Kidney capillary endothelial cell (primary cell): ENCODE results near the gene PARD6G.

Experiments
- DNase-seq: peaks from one replicate; pipeline ENCODE4 v3.0.0-alpha.2; 2018; ENCODE audit warnings: low spot score

PARD6G gene

DNA sequence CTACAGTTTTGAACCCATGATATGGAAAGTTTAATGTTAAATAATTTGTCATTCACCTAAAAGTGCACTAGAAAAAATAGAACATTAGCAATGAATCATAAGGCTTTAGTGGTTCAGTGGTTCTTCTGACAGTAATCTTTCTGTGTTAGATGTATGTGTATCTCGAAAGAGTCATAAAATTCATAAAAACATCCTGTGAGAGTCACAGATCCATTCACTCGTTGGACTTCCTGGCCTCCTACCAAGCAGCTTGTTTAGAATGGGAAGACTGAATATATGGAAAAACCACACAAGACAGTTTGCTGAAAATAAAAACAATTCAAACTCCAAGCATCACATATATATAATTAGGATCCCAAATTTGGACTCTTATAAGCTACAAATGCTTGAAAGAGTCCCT lies 103.4 kb downstream of the PARD6G start:
- DNase-seq = peak; percentile 26

DNA sequence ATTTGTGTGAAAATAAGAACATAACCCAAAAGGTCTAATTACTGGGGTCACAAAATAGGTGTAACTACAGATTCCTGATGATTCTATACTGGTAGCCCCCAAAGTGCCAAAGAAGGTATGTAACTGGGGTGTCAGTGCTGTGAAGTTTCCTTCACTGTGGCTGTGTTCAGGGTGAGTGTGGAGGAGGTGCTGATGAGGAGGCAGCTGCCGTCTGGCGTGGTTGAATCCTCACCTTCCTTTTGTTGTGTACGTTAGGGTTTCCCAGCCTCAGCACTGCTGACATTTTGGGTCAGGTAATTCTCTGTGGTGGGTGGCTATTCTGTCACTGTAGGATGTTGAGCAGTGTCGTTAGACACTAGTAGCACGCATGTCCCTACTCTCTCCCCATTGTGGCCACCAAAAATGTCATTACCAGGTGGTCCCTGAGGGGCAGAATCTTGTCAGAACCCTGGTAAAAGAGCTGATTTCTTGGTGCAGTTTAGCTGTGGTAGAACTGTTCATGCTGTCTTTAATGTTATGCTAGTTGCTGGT lies 106.8 kb downstream of the PARD6G start:
- no peak for DNase-seq

DNA sequence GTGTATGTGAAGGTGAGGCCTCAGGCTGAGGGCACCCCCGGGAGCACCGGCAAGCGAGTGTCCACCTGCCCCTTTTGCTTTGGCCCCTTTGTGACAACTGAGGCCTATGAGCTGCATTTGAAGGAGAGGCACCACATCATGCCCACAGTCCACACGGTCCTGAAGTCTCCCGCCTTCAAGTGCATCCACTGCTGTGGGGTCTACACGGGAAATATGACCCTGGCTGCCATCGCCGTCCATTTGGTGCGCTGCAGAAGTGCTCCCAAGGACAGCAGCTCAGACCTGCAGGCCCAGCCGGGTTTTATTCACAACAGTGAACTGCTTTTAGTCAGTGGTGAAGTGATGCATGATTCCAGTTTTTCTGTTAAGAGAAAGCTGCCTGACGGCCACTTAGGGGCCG lies 109.3 kb downstream of the PARD6G start:
- DNase-seq = no peak

DNA sequence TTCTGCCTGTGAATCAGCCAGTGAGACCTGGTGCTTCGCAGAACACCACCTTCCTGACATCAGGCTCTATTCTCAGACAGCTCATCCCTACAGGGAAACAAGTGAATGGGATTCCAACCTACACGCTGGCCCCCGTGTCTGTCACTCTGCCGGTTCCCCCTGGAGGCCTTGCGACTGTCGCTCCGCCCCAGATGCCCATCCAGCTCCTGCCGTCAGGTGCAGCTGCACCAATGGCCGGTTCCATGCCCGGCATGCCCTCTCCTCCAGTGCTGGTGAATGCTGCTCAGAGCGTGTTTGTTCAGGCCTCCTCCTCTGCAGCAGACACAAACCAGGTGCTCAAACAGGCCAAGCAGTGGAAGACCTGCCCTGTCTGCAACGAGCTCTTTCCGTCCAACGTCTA lies 110.2 kb downstream of the PARD6G start:
- DNase-seq = no peak

DNA sequence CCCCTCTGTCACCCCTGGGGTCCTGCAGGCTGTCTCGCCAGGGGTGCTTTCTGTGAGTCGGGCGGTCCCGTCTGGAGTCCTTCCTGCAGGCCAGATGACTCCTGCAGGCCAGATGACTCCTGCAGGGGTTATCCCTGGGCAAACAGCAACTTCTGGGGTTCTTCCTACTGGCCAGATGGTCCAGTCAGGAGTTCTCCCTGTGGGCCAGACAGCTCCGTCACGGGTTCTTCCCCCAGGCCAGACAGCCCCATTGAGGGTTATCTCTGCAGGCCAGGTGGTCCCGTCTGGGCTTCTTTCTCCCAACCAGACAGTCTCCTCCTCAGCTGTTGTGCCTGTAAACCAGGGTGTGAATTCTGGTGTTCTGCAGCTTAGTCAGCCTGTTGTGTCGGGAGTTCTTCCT lies 110.6 kb downstream of the PARD6G start:
- DNase-seq = no peak

DNA sequence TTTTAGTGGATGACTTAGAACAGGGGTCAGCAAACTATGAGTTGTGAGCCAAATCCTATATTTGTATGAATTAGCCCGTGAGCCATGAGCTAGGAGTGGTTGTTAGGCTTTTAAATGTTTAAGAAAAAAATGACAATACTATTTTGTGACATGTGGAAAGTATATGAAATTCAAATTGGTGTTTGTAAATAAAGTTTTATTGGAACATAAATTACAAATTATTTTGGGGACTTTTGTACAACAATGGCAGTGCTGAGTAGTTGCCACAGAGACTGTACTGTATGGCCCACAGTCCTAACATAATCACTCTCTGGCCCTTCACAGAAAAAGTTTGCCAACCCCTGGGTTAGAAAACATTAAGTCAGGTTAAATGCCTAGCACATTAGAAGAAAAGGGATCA lies 112.2 kb downstream of the PARD6G start:
- no peak for DNase-seq

DNA sequence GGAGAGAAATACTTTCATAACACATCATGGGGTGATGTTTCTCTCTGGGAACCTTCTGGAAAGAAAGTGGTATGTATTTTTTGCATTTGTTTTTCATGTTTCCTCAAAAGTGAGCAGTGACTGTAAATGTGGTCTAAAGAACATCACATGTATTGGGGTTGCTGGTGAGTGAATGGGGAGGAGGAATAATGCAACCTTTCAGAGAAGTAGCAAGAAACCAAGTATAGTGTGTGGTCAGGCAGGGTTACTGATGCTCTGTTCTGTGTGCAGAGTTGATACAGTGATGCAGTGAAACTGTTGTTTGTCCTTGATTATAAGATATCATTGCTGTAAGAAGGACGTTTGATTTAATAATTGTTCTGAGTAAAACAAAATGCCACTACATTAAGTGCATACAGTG lies 114.2 kb downstream of the PARD6G start:
- DNase-seq = no peak

DNA sequence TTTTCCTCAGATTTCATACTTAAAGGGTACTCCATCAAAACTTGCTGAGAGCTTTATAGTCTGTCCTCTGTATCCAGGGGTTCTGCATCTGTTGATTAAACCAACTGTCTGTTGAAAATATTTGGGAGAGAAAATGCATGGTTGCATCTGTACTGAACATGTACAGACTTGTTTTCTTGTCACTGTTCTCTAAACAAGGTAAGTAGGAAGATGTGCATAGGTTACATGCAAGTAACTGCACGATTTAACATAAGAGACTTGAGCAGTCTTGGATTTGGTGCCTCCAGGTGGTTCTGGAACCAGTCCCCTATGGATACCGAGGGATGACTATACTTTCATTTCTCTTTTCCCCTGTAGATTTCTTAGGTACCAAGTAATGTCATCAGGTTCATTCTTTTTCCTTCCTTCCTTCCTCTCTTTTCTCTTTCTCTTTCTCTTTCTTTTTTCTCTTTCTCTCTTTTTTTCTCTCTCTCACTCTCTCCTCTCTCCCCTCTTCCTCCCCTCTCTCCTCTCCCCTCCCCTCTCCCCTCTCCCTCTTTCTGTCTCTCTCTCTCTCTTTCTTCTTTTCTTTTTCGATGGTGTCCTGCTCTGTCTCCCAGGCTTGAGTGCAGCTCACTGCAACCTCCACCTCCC lies 115.0 kb downstream of the PARD6G start:
- DNase-seq = no peak

DNA sequence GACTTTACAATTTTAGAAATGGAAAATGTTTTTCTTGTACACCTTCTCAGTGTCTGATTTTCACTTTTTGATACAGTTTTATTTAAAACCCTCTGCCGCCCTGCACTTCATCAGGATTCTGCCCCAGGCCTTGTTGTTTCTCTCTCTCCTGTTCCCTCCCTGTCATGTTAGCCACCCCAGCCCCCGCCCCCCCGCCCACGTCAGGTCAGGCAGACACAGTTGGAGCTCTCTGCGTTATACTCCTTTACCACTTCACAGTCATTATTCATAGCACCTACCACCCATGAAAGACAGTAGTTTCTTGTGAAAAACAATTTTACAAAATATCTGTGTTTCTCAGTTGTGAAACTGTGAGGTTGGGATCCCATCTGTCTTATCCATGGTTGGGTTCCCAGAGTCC lies 116.8 kb downstream of the PARD6G start:
- DNase-seq = no peak

DNA sequence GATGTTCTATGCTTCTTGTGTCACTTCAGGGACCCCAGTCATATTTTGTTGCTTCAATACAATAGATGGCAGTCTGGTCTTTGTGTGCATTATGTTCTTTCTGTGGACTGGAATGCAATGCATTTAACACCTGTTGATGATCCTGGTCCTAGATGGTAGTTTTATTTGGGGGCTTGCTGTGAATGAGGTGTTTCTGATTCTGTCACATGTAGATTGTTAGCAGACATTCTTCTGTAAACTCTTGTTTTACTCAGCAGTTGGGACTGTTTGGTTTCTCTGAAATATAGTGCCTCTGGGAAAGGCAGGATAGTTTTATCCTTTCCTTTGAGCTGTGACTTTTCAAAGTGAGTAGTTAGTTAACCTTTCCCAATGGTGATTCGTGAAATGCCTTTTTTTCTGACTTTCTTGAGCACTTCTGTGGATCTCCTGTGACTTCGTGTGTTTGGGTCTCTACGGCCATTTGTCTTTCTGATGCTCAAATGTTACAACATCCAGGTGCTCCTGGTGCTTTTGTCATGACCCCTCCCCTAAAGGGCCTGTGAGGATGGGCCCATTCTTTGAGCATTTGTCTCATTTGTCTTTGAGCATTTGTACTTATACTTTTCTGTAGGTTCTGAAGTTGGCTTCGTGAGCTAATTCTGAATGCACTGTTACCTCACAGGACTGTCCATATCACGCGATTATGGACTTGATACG lies 117.5 kb downstream of the PARD6G start:
- no peak for DNase-seq

DNA sequence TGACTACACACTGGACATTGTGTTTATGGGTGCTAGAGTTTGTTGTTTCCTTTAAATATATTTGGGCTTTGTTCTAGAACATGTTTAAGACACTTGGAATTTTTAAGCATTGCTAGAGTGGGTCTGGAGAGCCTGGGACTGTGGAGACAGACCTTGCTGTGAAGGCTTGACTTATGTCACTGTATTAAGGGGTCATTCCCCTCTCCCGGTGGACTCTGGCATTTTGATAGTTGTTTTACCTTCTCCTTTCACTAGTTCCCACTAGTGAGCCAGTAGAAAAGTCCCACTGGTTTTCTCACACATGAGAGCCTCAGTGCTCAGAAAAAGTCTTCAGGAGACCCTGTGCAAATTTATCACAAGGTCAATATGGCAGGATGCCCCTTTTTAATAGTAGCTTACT lies 119.7 kb downstream of the PARD6G start:
- DNase-seq = no peak

DNA sequence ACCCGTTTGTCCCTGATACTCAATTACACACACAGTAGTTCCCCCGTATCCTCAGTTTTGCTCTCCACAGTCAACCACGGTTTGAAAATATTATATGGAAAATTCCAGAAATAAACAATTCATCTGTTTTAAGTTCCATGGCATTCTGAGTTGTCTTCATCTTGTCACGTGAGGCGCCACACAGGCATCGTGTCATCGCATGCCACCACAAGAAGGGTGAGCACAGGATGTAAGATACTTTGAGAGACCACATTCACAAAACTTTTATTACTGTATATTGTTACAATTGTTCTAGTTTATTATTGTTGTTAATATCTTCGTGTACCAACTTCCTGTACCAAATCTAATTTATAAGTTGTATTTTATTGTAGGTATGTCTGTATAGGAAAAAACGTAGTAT lies 120.5 kb downstream of the PARD6G start:
- DNase-seq = no peak

DNA sequence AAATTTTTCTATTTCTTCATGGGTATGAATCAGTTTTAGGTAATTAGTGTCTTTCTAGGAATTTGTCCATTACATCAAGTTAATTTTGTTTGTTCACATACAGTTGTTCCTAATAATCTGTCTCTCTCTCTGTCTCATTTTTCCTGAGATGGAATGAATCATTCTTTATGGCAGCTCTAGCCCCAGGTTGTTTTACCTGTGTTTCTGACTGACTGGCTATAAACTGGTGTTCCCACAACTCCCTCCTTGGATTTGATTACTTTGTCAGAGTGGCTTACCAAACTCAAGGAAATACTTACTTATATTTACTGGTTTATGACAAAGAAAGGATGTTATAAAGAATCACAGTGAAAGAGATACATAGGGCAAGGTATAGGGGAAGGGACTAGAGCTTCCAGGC lies 123.2 kb downstream of the PARD6G start:
- no peak for DNase-seq

DNA sequence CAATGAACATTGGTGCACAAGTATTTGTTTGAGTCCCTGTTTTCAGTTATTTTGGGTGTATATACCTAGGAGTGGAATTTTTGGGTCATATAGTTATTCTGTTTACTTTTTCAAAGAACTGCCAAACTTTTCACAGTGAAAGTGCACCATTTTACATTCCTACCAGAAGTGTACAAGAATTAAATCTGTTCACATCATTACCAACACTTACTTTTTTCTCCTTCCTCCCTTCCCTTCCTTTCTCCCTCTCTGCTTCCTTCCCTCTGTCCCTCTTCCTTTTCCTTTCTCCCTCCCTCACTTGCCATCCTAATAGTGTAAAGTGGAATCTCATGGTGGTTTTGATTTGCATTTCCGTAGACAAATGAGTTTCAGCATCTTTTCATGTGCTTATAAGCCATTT lies 126.4 kb downstream of the PARD6G start:
- DNase-seq = no peak

DNA sequence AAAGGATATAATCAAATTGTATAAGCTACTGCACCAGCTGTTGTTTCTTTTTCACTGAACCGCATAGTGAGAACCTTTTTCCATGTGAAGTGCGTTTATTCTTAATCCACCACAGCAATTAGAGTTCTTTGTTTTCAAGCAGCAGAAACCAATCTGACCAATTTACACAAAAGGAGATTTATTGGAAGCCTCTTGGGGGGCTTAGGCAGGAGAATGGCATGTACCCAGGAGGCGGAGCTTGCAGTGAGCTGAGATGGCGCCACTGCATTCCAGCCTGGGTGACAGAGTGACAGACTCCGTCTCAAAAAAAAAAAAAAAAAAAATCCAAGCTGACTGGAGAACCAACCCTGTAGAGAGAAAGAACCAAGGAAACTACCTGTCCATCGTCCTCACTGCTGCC lies 128.2 kb downstream of the PARD6G start:
- DNase-seq = no peak

DNA sequence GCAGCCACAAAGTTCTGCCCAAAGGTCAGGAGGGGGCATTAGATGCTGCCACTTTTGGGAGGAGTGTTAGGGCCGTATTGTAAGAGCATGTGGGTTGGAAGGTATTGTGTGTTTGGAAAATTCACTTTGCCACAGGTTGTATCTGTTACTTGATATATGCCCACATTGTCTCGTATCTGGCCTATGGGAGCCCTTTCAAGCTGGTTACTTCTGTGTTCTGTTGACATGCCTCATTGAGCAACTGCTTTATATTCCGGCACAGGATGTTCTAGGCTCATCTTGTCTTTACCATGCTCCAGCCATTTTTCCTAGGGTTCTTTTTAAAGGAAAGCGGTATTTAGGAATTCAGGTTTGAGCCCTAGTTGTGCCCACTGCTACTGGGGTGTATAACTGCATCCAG lies 132.3 kb downstream of the PARD6G start:
- DNase-seq = no peak

DNA sequence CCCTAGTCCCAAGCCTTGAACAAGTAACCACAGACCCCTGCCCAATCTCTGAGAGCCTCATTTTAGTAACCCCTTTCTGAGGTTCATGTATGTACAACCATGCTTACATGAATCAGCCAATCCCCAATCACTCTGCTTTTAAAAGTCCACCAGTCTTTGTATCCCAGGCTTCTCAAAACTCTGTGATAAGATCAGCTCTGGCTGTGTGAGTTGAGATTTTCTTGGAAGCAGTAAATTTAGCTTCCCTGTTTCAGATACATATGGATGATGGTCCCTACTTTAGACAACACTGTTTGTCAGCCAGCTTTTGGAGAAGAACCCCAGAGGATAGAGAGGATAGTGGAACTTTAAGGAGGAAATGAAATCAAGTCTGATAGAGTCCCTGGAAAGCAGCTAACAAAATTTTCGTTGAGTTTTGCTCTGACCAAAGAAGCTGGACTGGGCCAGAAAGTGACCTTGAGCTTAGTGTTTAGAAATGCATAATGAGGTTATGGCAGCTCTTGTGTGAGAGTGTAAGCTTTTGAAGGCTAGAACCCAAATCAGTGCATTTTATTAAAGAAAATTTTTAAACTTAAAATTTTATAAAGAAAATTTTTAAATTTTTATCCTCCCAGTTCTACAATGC lies 134.6 kb downstream of the PARD6G start:
- no peak for DNase-seq

DNA sequence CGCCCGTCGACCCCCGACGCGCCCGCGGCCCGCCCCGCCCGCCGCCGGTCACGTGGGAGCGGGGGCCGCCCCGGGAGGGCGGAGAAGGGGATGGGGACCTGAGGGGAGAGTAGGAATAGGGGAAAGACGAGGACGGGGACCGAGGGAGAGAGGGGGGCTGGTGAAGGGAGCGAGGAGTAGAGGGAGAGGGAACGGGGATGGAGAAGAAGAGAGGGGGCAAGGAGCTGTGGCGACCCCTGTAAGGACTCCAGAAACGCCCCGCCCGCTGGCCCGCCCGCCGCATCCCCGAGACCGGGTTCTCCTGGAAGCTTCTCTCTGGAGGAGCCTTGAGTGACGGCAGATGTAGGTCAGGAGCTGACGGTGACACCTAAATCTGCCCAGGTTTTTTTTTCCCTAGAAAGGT lies 137.6 kb downstream of the PARD6G start:
- DNase-seq = peak; percentile 32

DNA sequence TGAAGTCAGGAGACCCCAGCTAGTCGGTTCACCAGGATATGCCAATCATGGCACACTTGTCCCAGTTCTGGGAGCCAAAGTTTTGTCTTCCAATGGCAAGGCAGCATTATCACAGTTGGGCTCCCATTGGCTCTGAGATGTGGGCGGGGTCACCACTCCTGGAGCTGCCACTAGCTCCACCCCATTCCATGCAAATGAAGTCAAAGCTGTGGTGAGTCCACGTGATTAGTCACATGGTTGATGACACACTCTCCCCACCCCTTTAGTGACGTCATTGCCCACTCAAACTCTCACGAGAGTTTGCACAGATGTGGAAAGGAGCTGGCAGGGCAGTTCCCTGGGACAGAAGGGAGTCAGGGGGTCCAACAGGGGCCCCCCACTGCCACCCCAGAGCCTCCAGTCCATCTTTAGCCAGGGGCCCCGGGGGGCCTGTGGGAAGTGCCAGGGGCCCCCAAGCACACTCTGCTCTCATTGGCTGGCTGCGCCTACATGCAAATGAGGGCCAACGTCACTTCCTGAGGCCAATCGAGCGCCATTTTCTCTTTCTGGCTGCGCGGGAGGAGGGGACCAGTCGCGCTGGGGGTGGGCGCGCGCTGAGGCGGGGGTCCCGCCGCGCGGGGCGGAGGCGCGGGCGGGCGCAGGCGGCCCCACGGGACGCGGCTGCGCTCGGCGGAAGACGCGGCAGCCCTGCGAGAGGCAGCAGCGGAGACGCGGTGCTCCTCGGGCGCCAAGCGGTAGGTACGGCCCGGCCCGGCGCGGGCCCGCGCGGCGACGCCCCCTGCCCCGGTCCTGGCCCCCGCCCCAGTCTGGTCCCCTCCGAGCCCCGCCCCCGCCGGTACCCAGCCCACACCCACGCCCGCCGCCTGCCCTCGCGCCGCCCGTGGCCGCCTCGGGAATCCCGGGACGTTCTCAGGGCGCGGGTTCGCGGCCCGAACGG lies 138.3 kb downstream of the PARD6G start, which contains the start of gene ADNP2:
ADNP2 (plus strand) TSS at position 524 of the 937 bp plus-strand sequence. CDS start 8,281 bp downstream, outside the sequence.
- DNase-seq = peak; percentile 99

DNA sequence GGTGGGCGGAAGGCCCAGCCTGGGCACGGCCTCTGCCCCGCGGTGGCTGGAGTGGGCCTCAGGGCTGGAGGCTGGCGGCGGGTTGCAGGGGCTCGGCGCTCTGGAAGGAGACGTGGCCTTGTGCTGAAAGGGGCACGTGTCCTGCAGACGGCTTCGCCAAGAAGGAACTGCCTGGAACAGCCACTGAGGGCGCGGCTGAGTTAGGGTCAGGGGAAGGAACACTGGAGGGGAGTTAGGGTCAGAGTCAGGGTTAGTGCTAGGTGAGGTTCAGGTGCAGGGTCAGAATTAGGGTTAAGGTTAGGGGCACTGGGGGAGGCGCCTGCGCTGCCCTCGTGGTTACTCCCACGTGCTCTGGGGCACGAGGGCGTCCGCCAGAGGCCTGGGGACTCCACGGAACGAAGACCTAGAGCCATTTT lies 139.2 kb downstream of the PARD6G start:
- no peak for DNase-seq

DNA sequence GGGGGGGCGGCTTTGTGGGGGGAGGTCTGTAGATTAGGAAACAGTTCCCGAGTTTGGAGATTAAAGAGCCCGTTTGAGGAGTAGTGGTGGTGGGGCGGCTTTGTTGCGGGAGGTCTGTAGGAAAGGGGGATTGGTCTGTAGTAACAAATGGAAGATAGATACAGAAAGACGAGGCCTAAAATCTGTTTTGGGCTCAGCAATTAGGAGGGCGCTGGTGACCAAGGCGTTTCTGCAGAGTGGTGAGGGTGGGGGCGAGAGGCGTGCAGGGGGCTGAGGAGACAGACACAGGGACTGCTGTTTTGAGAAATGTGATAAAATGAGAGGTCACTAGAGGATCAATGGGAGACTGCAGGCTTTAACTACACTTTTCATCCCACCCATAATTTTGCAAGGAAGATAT lies 139.9 kb downstream of the PARD6G start:
- no peak for DNase-seq
